GM21717 (cell line): ENCODE measurements around the gene VWC2.
A peak's percentile ranks its signal among the peaks of the same experiment; 100 is the strongest.

ENCODE experiments used
- ATAC-seq: cut with Tn5 transposase; IDR thresholded peaks from one replicate; pipeline ENCODE4 v1.9.1; 2021; ENCODE audit warnings: mild to moderate bottlenecking, moderate library complexity; ENCODE audit not compliant: unreplicated experiment

VWC2 gene

DNA sequence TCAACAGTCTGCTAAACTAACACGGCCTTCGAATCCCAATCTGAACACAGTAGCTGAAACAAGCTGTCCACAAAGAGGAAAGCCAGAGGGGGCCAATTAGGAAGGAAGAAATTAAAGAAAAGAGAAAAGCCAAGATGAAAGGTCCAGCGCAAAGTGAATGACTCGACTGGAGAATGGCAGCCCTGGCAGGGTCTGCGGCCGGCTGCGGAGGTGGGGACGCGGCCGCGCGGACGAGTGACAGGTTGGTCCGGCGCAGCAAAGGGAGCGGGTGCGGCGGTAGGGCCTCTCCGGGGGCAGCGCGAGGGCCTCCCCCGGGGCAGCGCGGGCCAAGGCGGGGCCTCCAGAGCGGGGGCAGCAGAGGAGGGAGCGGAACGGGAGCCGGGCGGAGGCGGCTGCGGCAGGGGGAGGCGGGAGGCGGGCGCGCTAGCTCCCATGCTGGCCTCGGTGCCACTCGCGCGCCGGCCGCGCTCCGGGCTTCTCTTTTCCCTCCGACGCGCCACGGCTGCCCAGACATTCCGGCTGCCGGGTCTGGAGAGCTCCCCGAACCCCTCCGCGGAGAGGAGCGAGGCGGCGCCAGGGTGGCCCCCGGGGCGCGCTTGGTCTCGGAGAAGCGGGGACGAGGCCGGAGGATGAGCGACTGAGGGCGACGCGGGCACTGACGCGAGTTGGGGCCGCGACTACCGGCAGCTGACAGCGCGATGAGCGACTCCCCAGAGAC lies at the start of gene VWC2:
VWC2 (plus strand) TSS at position 421 of the 718 bp plus-strand sequence. CDS start 1,798 bp downstream, outside the sequence.
- ATAC-seq, result no peak

- ATAC-seq, result no peak
Observed at GRCh38 chr7:49724071-49724470, 49.4 kb upstream of the VWC2 start.

- no peak for ATAC-seq
Observed at GRCh38 chr7:49731836-49732235, 41.6 kb upstream of the VWC2 start.

GRCh38 chr7:49762666-49763065 lies 10.8 kb upstream of the VWC2 start:
- no peak for ATAC-seq

- no peak for ATAC-seq
Observed at GRCh38 chr7:49763791-49764190, 9.6 kb upstream of the VWC2 start.

DNA sequence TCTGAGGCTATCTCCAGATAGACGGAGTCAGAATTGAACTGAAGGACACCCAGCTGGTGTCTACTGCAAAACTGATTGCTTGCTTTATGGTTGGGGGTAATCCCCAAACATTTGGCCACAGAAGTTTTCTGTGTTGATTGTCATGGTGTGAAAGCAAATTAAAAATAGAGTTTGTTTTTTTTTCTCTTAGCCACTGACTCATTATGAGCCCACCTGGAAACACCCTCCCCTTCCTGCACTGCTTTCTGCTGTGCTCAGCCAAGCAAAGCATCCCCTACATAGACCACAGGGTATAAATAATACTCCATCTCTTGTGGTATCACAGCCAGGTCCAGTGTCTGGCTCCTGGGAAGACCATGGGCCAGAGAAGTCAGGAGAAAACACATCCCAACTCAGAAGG lies 6.5 kb upstream of the VWC2 start:
- peak; percentile 81 for ATAC-seq

DNA sequence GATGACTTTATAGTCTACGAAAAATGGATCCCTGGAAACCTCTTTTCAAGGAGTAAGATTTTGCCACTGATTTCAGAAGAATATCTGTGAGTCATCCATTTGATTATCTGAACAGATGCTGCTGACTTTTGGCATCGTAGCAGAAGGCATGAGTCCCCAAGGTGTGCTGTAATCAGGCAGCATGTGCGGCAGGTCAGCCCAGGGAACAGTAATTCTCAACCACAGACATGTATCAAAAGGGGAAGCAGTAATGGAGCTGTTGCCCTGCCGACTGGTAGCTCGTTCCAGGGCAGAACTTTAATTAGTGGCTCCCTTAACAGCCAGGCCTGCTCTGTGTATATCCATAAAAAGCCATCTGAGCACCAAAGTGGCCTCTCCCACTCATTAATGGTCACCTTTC lies 5.7 kb upstream of the VWC2 start:
- ATAC-seq, result peak; percentile 19

DNA sequence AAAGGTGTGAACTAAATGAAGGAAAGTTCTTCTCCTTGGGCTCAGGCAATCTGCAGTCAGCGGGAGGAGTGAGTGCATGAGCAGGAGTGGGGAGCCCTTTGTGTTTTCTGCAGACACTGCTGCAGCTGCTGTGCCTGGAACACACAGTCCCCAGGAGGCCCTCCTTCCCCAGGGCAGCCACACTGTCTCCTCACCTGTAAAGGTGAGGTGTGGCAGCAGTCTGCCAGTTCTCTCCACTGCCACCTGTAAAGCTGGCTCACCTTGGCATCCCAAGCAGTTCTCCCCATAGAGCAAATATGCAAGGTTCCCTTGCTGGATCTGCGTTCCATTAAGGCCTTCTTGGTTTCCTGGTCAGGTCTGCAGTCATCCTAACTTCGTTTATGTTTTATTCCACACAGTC lies 5.2 kb upstream of the VWC2 start:
- no peak for ATAC-seq

DNA sequence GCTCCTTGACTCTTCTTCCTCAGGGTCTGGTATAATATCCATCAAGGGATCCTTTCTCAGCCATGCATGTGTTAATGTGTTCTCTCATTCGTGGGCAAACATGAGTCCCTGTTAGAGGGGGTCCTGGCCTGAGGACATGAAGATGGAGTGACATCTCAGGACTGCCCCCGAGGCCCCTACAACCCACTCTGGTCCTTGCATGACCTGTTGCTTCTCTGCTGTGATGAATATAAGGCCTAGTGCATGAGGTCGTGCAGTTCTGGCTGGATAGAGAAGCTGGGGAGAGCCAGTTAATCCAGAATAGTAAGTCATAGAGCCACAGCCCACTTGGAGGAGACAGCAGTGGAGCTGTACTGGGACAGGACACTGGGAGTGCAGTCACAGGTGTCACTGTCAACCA lies 4.6 kb upstream of the VWC2 start:
- no peak for ATAC-seq

DNA sequence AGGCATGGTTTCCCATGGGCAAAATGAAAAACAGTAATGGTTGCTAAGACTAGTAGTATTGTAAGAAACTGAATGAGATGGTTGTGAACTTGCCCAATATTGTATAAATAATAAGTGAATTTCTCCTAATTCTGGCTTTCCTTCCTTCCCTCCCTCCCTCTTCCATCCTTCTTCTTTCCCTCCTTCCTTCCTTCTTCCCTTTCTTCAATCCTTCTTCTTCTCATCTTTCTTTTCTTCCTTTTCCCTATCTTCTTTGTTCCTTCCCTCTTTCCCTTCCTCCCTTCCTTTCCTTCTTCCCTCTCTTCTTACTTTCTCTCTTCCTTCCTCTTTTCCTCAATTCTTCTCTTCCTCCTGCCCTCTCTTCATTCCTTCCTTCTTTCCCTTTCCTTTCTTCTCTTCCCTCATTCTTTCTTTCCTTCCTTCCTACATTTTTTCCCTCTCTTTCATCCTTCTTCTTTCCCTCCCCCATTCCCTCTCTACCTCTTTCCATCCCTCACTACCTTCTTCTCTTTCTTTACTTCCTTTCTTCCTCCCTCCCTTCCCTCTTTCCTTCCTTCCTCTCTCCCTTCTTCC lies 4.1 kb upstream of the VWC2 start:
- no peak for ATAC-seq

DNA sequence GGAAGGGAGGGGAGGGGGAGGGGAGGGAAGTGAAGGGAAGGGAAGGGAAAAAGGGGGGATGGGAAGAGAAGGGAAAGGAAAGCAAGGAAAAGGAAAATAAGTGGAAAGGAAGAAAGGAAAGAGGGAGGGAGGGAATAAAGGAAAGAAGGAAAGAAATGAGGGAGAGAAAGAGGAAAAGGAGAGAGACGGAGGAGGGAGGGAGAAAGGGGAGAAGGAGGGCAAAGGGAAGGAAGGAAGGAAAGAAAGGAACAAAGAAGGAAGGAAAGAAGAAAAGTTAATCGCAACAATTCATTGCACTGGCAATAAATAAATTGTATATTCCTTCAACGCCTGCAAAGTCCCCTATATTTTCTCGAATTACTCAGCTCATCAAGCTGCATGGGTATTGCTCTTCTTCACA lies 2.6 kb upstream of the VWC2 start:
- ATAC-seq, result no peak

DNA sequence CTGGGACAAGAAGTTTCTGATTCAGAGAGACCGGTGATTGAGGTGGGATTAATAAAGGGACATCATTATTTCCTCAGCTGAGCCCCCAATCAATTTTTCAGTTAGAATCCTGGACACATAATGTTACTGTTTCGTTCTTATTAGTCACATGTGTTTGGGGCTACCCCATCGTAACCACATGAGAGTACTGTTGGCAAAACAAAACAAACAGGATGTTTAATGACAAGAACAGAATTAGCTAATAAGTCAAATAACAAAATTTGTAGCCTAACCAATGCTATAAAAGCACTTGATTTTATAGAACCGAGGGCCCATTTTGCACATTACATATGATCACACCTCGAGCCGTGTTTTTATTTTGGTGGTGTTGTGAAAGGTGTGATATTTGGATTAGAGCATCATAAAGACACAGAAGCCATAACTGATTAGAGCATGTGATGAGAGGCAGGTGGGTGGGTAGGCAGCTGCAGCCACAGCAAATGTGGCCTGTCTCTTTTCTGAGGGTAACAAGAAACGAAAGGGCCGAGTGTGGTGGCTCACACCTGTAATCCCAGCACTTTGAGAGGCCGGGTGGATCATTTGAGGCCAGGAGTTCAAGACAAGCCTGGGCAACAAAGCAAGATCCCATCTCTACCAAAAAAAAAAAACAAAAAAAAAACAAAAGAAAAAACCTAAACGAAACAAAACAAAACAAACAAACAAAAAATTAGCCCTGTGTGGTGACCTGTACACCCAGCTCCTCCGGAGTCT lies 1.8 kb upstream of the VWC2 start:
- ATAC-seq, result peak; percentile 38

DNA sequence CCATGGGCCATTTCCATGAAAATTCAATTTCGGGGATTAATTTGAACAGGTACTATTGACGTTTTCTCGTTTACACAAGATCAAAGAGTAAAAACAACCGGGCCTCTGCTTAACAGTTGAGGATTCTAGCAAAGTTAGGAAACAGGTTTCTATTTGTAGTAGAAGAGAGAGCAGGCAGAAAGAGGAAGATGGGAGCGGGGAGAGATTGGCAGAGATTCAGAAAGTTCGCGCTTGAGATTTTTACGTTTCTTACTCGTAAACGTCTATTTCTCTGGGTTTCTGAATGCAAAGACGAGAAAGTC lies 571 bp upstream of the VWC2 start:
- no peak for ATAC-seq

GRCh38 chr7:49773936-49774458 lies 559 bp downstream of the VWC2 start:
- no peak for ATAC-seq

- ATAC-seq, result no peak
Observed at GRCh38 chr7:49774459-49775064, 1.1 kb downstream of the VWC2 start.

DNA sequence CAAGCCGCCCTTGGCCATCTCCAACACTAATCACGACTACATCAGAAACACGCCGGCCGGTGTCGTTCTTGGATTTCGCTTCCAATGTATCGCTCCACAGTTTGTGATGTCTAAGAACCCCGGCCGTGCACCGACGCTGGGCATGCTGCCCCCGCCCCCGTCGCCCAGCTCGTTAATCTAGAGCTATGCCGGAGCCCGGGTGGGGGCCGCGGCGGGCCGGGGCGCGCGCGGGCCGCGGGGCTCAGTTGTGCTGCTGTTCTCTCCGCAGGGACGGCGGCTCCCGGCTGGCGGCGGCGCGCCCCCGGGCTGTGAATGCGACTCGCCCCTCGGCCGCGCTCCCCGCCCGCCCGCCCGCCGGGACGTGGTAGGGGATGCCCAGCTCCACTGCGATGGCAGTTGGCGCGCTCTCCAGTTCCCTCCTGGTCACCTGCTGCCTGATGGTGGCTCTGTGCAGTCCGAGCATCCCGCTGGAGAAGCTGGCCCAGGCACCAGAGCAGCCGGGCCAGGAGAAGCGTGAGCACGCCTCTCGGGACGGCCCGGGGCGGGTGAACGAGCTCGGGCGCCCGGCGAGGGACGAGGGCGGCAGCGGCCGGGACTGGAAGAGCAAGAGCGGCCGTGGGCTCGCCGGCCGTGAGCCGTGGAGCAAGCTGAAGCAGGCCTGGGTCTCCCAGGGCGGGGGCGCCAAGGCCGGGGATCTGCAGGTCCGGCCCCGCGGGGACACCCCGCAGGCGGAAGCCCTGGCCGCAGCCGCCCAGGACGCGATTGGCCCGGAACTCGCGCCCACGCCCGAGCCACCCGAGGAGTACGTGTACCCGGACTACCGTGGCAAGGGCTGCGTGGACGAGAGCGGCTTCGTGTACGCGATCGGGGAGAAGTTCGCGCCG lies 1.9 kb downstream of the VWC2 start:
- ATAC-seq, result no peak

- ATAC-seq, result no peak
Observed at GRCh38 chr7:49775949-49776443, 2.6 kb downstream of the VWC2 start.

- no peak for ATAC-seq
Observed at GRCh38 chr7:49776994-49777393, 3.6 kb downstream of the VWC2 start.

- peak; percentile 75 for ATAC-seq
Observed at GRCh38 chr7:49778731-49779270, 5.4 kb downstream of the VWC2 start.

DNA sequence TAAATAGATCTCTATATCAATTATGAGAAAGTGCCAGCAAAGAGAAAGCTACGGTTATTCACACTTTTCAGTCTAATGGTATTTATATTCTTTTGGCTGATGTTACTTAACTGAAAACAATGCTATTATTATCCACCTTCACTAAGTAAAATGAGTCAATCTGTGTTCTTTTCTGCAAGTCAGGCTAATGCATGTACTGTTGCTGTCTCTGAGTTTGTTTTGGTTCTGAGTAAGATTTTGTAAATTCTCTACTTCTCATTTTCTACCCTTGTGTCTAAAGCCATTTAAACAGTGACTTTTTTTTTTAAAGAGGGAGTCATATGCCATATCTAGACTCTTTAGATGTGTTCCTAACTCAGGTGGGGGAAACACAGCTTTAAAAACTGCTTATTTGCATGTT lies 7.5 kb downstream of the VWC2 start:
- ATAC-seq, result no peak
